ENCODE data around the gene TJP3.
"Not testable (repeated sequence)": the region's sequence is repeated elsewhere in the genome, so short reads cannot be mapped to it uniquely, and the experiment has no call there.

The TJP3 gene, protein sequence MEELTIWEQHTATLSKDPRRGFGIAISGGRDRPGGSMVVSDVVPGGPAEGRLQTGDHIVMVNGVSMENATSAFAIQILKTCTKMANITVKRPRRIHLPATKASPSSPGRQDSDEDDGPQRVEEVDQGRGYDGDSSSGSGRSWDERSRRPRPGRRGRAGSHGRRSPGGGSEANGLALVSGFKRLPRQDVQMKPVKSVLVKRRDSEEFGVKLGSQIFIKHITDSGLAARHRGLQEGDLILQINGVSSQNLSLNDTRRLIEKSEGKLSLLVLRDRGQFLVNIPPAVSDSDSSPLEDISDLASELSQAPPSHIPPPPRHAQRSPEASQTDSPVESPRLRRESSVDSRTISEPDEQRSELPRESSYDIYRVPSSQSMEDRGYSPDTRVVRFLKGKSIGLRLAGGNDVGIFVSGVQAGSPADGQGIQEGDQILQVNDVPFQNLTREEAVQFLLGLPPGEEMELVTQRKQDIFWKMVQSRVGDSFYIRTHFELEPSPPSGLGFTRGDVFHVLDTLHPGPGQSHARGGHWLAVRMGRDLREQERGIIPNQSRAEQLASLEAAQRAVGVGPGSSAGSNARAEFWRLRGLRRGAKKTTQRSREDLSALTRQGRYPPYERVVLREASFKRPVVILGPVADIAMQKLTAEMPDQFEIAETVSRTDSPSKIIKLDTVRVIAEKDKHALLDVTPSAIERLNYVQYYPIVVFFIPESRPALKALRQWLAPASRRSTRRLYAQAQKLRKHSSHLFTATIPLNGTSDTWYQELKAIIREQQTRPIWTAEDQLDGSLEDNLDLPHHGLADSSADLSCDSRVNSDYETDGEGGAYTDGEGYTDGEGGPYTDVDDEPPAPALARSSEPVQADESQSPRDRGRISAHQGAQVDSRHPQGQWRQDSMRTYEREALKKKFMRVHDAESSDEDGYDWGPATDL

DNA sequence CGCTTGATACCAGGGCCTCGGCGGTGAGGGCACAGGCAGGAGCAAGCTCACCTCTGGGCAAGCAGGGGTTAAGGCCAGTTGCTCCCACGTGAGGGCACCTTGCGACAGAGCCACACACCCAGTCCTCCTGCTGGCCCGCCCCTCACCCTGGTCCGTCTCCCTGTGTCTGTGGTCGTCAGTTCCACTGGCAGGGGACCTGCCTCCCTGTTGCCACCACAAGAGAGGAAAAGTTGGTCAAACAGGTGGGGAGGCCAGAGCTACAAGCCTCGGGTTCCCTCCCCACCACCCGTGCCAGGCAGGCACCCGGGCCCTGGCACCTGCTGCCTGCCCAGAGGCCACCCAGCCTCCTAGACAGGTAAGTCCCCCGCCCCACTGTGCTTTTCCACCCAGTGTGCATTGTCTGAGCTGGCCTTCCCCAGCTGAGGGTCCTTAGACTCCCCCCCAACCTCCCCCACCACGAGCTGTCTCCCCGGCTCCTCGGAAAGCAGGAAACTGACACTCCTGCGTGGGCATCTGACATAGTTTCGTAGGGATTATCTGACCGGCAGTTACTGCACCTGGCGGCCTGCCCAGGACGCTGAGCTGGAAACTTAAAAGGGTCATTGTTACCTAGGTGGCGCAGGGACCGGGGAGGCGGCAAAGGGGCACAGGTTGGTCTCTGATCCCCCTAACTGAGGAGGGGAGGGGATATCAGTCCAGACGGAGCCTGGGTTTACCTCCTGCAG, at the start of gene TJP3:
TSS of gene TJP3 (plus strand) at position 178 of the 725 bp plus-strand sequence. CDS start 20,049 bp downstream, outside the sequence.
- DNase-seq (ENCODE audit: low read depth): no peak

DNA sequence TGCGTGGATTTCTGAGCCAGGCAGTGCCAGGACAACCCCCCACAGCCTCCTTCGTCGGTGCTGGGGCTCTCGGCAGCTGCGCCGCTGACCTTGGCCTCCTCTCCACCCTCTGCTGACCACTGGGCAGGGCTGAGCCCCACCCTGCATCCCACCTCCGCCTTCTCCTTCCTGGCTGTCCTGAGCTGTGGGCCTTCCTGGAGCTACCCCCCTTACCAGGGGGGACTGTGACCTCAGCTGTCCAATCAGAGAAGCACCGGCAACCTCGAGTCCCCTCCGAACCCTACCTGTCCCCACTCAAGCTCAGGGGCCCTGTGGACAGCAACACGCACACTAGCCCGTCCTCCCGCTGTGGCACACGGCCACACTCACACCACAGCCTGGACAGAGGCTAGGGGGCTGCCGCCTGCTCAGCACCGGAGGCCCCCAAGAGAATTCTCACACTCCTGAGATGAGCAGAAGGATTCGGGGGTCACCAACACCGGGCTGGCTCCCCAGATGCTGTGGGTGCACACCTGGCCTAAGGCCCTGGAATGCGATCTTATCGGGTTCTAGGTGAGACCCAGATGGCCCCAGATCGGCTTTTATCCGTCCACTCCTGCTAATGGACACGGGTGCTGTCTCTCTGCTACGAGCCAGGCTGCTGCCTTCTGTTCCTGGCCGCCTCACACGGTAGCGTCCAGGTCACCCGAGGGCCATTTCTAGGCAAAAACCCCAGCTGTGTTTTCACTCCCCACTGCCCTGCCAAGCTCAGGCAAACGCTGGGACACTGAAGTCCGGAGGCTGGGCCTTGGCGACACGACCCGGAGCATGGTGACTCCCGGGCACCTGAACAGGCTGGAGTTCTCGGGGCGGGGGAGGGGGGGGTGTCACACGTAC, 49.1 kb upstream of the TJP3 start:
- DNase-seq (ENCODE audit: low read depth): no peak

DNA sequence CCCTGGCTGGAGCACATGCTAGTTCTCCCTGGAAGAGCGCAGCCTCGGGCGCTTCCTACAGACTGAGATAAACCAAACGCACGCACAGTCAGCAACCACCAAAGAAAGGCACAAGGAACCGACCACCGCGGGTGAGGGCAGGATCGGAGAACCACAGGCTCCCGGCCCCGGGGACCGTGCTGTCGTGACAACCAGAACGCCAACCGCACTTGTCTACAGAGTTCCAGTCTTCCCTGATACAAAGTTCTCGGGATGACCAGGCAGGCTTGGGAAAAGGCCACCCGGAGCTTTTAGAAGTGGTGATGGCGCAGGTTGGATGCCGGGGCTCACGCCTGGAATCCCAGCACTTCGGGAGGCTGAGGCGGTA, 48.5 kb upstream of the TJP3 start:
- no peak for DNase-seq (ENCODE audit: low read depth)

DNA sequence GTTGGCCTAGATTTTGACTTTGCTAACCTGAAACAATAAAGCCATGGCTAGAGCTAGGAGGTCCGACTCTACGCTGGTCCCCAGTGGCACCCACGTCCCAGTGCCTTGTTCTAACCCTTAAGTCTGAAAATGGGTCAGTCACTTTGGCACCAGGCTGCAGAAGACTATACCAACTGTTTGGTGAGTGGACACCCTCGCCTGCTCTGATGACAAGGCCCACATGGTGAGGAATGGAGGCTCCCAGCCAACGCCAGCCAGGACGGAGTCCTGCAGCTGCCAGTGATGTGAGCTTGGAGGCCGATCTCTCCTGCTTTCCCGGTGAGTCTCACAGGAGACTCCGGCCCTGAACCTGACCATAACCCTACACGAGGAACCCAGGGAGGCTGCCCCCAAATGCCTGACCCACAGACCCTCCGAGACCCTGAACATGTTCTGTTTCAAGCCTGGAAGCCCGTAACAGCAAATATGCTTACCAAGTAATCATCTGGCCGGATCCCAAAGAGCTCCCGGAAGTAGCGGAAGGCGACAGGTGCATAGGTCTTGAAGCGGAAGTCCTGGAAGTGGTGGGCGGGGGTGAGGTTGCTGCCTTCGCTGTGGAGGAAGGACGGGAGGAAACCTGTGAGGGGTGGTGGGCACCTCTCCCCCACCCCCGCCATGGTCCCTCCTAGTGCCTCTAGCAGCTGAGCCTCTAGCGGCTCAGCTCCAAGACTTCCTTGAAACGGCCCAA, 47.5 kb upstream of the TJP3 start:
- no peak for DNase-seq (ENCODE audit: low read depth)

GRCh38 chr19:3661284-3662238, 46.6 kb upstream of the TJP3 start:
- DNase-seq (ENCODE audit: low read depth): no peak

DNA sequence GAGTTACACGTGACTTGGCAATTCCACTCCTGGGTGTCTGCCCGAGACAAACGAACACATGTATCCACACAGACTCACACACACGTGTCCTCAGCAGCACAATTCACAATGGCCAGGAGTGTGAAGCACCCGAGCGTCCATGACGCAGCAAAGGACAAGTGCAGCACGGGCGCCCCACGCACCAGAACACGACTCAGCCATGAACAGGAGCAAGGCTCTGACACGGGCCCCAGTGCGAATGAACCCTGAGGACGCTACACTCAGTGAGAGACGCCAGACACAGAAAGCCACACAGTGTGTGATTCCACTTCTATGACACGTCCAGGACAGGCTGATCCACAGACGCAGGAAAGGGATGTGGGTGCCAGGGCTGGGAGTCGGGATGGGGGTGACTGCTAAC, 44.3 kb upstream of the TJP3 start:
- no peak for DNase-seq (ENCODE audit: low read depth)

- DNase-seq (ENCODE audit: low read depth): no peak
These were observed 43.1 kb upstream of the TJP3 start for GRCh38 chr19:3664879-3665642.

DNA sequence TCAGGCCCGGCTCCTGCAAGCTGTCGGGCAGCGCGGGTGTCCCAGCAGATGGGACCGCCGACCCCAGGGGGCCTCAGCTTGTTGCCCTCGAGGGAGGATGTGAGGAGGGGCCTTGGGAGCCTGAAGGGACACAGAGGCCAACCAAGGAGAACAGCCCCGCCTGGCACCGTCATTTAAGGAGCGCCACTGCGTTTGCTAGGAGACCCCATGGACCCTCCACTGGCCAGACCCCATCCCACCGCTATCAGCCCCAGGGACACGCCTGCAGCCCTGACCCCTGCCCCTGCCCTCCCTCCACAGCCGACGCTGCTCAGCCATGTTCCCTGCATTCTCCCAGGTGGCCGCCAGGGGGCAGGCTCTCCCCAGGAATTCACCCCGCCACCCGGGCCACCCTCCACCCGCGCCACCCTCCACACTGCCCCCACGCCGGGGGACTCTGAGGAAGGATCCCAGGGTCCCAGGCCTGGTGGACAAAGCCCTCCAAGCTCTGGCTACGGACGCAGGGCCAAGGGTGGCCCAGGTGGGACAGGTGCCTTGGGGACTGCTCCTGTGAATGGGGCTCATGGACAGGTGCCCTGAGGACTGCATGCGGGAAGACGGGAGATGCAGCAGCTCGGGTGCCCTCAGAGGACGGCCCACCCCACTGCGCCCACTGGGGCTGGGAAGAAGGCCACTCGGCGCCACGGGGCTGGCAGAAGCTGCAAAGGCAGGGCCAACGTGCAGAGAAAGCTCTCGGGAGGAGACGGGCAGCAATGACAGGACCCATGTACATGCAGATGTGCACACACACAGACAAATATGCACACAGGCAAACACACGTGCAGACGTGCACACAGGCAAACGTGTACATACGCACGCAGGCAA, 42.3 kb upstream of the TJP3 start:
- DNase-seq (ENCODE audit: low read depth): peak; percentile 68

DNA sequence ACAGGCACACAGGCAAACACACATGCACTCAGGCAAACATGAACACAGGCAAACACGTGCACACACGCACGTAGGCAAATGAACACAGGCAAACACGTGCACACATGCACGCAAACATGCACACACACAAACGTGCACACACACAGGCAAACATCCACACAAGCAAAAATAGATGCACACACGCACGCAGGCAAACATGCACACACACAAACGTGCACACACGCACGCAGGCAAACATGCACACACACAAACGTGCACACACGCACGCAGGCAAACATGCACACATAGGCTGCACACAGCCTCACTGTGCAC, 41.7 kb upstream of the TJP3 start:
- not testable (repeated sequence) for DNase-seq (ENCODE audit: low read depth)

- DNase-seq (ENCODE audit: low read depth): no peak
These were observed 41.0 kb upstream of the TJP3 start for GRCh38 chr19:3667037-3667638.

DNA sequence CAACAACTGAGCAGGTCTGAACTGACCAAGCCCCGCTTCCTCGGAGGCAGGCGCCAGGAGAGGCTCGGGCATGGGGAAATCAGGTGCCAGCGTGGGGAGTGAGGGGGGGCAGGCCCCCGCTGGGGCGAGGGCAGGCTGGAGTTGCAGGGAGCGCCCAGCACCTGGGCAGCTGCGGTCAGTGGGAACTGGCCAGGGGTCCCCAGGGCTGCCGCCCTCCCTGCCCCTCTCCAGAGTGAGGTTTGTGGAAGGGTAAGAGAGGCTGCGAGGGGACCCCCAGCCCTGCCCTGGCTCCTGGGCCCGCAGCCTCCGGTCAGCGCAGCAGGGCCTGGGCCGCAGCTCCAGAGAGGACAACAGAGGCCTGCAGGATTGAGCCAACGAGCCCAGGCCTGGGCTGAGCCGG, 40.4 kb upstream of the TJP3 start:
- no peak for DNase-seq (ENCODE audit: low read depth)

- DNase-seq (ENCODE audit: low read depth): no peak
These were observed 39.7 kb upstream of the TJP3 start for GRCh38 chr19:3668331-3669081.

DNA sequence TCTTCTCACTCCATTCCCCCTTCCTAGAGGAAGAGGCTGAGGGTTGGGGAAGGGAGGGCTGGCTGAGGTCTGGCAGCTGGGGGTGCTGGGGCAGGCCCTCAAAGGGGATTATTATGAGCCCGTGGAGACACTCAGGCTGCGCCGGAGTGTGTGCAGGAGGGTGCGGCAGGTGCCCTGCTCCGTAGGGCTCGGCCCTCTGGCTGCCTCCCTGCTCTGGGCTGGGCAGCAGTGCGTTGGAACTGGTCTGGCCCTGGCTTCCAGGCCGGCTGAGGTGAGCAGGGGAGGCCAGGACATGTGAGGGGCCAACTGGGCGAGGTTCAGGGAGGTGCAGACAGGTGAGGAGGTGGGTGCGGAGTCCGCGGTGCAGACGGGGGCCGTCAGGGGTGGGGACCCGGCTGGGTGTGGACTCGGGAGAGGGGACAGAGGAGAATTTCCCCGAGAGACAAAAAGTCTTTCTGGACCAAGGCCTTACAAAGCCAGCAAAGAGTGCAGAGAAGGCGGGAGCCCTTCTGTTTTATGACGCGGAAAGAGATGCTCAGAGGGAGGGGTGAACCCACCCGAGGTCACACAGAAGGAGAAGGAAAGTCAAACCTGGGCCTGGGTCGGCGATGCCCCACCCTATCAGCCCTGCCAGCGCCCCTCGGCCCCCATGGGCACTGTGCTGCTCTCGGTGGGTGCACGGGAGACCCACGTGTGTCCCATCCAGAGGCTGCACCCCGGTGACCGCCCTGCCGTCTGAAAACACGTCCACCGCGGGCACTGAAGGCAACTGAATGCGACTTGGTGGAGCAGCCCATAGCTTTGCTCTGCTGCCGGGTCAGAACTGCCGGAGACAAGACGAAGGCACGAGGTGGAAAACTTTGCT, 38.9 kb upstream of the TJP3 start:
- no peak for DNase-seq (ENCODE audit: low read depth)

DNA sequence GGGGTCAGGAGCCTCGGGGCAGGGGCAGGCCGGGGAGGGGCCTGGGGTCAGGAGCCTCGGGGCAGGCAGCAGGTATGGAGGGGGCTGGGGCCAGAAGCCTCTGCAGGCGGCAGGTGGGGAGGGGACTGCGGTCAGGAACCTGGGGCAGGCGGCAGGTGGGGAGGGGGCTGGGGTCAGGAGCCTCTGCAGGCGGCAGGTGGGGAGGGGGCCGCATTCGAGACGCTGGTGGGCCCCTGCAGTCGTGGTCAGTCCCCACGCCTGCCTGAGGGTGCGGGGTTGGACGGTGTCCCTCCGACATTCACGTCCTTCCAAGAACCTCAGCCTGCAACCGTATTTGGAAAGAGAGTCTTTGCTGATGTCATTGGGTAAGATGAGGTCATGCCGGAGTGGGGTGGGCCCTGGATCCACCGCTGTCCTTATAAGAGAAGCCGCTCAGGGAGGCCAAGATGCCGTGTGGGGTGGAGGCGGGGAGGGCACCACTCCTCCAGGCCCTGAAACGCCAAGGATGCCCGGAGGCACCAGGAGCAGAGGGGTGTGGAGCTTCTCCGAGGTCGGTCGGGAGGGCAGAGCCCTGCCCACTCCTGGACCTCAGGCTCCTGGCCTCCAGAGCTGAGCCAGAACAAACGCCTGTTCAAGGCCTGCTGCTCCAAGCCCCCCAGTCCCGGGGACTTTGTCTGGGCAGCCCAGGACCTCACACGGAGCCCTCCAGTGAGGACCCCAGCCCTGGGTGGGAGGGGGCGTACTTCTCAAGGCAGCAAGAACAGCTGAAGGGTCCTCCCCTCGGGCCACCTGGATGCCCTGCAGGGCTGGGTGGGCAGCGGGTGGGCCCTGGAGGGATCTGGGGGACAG, 38.0 kb upstream of the TJP3 start:
- DNase-seq (ENCODE audit: low read depth): no peak

All from activated gamma-delta T cell treated with anti-CD3 and anti-CD28 coated beads, Interleukin-2, amount 50 U/mL, for 16 hours (primary cell).